ENCODE results near the gene NRM.

Gene NRM, protein sequence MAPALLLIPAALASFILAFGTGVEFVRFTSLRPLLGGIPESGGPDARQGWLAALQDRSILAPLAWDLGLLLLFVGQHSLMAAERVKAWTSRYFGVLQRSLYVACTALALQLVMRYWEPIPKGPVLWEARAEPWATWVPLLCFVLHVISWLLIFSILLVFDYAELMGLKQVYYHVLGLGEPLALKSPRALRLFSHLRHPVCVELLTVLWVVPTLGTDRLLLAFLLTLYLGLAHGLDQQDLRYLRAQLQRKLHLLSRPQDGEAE

DNA sequence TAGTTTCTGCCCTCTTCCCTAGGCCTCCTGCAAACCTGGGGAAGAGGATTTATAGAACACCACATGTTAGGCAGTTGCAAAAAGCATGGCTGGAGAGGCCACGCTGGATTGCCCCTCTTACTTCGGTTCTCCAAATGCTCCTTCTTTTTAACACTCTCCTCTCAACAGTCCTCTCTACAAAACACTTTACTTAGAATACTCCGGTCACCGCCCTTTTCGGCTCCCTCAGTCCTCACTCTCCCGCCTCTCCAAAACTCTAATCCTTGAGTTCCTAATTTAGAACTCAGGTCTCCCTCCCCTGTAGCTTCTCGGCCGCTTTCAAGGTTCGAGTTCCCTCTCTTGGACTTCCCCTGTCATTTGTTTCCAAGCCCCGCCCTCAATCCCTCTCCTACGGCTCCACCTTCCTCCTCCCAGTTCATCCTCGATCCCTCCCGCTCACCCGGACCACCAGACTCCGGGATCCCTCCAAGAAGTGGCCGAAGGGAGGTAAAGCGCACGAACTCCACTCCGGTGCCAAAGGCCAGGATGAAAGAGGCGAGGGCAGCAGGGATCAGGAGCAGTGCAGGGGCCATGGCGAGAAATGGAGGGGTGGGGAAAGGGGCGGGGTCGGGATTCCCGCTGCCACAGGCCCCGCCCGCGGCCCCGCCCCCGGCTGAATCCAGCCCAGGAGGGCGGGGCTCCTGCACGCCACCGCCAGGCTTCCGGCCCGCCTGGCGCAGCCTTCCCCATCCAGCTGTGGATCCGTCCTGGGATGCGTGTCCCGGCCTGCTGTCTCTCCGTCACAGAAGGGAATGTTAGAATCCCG lies at the start of gene NRM:
Gene NRM, minus strand, starts transcription at position 582 of the 805 bp plus-strand sequence. Its CDS starts 10 bp downstream, at position 572.
- no peaks in the 10 kb centered on the region for H3K9me3 ChIP-seq (ENCODE audit: control insufficient read depth, insufficient read depth, low read depth, low read length)
- peaks cover 17% of the 10 kb centered on the region for H3K4me1 ChIP-seq (ENCODE audit: control insufficient read depth, insufficient read depth, low read length)
- CTCF ChIA-PET, result interaction anchor here (0.6 to 5.4 kb wide), 11 partner anchors 10 to 139 kb away, joined by 3 to 45 read pairs (median 5); partner anchors contain the start of genes DHX16 and MDC1
- H3K27ac ChIP-seq (ENCODE audit: extremely low read depth, low read depth, low read length), result peak within 1 kb of the TSS; percentile 93
- H3K4me3 ChIP-seq (ENCODE audit: low read depth, low read length), result peak within 1 kb of the TSS; percentile 90
- H3K36me3 ChIP-seq (ENCODE audit: control insufficient read depth in 2 of 2, insufficient read depth in 1 of 2, low read length in 2 of 2), result peaks cover 0 to 6% of the 10 kb centered on the region in 2 experiments; a peak in 2 of 3 replicates
- POLR2A ChIA-PET, result interaction anchor here (0.6 to 14.5 kb wide), 13 partner anchors 9 to 217 kb away, joined by 3 to 235 read pairs (median 6); partner anchors contain the start of genes FLOT1, GTF2H4, MDC1 and TUBB
- peak; percentile 77 for TF ChIP-seq ZNF660 (tag by site-specific recombination; IDR thresholded peaks at IDR 0.05)
- TF ChIP-seq ZNF354C (tag by site-specific recombination; IDR thresholded peaks at IDR 0.05; ENCODE audit: borderline replicate concordance, low read depth), result no peak
- TF ChIP-seq ZNF629 (tag by site-specific recombination; IDR thresholded peaks at IDR 0.05), result peak; percentile 16; the same call in 1 of the 2 replicates
- TF ChIP-seq ZNF658 (tag by site-specific recombination; IDR thresholded peaks at IDR 0.05), result no peak
- TF ChIP-seq, protein P1, sequence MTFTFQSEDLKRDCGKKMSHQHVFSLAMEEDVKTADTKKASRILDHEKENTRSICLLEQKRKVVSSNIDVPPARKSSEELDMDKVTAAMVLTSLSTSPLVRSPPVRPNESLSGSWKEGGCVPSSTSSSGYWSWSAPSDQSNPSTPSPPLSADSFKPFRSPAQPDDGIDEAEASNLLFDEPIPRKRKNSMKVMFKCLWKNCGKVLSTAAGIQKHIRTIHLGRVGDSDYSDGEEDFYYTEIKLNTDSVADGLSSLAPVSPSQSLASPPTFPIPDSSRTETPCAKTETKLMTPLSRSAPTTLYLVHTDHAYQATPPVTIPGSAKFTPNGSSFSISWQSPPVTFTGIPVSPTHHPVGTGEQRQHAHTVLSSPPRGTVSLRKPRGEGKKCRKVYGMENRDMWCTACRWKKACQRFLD (tag by site-specific recombination; IDR thresholded peaks at IDR 0.05), result no peak
- no peak for TF ChIP-seq ZNF707 (tag by site-specific recombination; IDR thresholded peaks at IDR 0.05)
- no peak for TF ChIP-seq ZNF202 (tag by site-specific recombination; IDR thresholded peaks at IDR 0.05; ENCODE audit: borderline replicate concordance)
- TF ChIP-seq ZNF19 (tag by site-specific recombination; IDR thresholded peaks at IDR 0.05; ENCODE audit: low read depth), result no peak
- peak; percentile 53 for TF ChIP-seq ZIC2 (tag by site-specific recombination; IDR thresholded peaks at IDR 0.05)
- TF ChIP-seq YY1 (tag by site-specific recombination; IDR thresholded peaks at IDR 0.05), result 0 out of 2 replicates have a peak, but pooled peaks have one; percentile 28
- TF ChIP-seq ZNF335 (tag by site-specific recombination; conservative IDR thresholded peaks at IDR 0.05), result peak; percentile 76
- no peak for TF ChIP-seq ZNF311 (tag by site-specific recombination; IDR thresholded peaks at IDR 0.05; ENCODE audit: borderline replicate concordance)
- no peak for TF ChIP-seq SALL2 (tag by site-specific recombination; IDR thresholded peaks at IDR 0.05; ENCODE audit: borderline replicate concordance)
- no peak for TF ChIP-seq BCL11B (tag by site-specific recombination; IDR thresholded peaks at IDR 0.05; ENCODE audit: low read depth)
- peak; percentile 50 for TF ChIP-seq GLIS1 (tag by site-specific recombination; IDR thresholded peaks at IDR 0.05)
- TF ChIP-seq MZF1 (tag by site-specific recombination; IDR thresholded peaks at IDR 0.05; ENCODE audit: borderline replicate concordance), result peak; percentile 23; the same call in 1 of the 2 replicates
- no peak for TF ChIP-seq ZNF76 (tag by site-specific recombination; IDR thresholded peaks at IDR 0.05; ENCODE audit: borderline replicate concordance, low read depth)
- TF ChIP-seq, protein P2, sequence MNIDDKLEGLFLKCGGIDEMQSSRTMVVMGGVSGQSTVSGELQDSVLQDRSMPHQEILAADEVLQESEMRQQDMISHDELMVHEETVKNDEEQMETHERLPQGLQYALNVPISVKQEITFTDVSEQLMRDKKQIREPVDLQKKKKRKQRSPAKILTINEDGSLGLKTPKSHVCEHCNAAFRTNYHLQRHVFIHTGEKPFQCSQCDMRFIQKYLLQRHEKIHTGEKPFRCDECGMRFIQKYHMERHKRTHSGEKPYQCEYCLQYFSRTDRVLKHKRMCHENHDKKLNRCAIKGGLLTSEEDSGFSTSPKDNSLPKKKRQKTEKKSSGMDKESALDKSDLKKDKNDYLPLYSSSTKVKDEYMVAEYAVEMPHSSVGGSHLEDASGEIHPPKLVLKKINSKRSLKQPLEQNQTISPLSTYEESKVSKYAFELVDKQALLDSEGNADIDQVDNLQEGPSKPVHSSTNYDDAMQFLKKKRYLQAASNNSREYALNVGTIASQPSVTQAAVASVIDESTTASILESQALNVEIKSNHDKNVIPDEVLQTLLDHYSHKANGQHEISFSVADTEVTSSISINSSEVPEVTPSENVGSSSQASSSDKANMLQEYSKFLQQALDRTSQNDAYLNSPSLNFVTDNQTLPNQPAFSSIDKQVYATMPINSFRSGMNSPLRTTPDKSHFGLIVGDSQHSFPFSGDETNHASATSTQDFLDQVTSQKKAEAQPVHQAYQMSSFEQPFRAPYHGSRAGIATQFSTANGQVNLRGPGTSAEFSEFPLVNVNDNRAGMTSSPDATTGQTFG (tag by site-specific recombination; IDR thresholded peaks at IDR 0.05; ENCODE audit: borderline replicate concordance), result no peak
- TF ChIP-seq ZNF366 (tag by site-specific recombination; conservative IDR thresholded peaks at IDR 0.05), result peak; percentile 96
- TF ChIP-seq ZNF391 (tag by site-specific recombination; IDR thresholded peaks at IDR 0.05; ENCODE audit: borderline replicate concordance, low read depth), result no peak
- TF ChIP-seq ZBTB17 (tag by site-specific recombination; IDR thresholded peaks at IDR 0.05), result peak; percentile 90
- TF ChIP-seq ZNF394 (tag by site-specific recombination; IDR thresholded peaks at IDR 0.05; ENCODE audit: borderline replicate concordance), result no peak; the same call in 1 of the 2 replicates
- no peak for TF ChIP-seq ZNF843 (tag by site-specific recombination; IDR thresholded peaks at IDR 0.05)
- TF ChIP-seq, protein P3, sequence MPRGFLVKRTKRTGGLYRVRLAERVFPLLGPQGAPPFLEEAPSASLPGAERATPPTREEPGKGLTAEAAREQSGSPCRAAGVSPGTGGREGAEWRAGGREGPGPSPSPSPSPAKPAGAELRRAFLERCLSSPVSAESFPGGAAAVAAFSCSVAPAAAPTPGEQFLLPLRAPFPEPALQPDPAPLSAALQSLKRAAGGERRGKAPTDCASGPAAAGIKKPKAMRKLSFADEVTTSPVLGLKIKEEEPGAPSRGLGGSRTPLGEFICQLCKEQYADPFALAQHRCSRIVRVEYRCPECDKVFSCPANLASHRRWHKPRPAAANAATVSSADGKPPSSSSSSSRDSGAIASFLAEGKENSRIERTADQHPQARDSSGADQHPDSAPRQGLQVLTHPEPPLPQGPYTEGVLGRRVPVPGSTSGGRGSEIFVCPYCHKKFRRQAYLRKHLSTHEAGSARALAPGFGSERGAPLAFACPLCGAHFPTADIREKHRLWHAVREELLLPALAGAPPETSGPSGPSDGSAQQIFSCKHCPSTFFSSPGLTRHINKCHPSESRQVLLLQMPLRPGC (tag by site-specific recombination; IDR thresholded peaks at IDR 0.05), result no peak
- TF ChIP-seq, protein P4, sequence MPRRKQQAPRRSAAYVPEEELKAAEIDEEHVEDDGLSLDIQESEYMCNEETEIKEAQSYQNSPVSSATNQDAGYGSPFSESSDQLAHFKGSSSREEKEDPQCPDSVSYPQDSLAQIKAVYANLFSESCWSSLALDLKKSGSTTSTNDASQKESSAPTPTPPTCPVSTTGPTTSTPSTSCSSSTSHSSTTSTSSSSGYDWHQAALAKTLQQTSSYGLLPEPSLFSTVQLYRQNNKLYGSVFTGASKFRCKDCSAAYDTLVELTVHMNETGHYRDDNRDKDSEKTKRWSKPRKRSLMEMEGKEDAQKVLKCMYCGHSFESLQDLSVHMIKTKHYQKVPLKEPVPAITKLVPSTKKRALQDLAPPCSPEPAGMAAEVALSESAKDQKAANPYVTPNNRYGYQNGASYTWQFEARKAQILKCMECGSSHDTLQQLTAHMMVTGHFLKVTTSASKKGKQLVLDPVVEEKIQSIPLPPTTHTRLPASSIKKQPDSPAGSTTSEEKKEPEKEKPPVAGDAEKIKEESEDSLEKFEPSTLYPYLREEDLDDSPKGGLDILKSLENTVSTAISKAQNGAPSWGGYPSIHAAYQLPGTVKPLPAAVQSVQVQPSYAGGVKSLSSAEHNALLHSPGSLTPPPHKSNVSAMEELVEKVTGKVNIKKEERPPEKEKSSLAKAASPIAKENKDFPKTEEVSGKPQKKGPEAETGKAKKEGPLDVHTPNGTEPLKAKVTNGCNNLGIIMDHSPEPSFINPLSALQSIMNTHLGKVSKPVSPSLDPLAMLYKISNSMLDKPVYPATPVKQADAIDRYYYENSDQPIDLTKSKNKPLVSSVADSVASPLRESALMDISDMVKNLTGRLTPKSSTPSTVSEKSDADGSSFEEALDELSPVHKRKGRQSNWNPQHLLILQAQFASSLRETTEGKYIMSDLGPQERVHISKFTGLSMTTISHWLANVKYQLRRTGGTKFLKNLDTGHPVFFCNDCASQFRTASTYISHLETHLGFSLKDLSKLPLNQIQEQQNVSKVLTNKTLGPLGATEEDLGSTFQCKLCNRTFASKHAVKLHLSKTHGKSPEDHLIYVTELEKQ (tag by site-specific recombination; IDR thresholded peaks at IDR 0.05; ENCODE audit: borderline replicate concordance), result no peak
- TF ChIP-seq ZNF473 (tag by site-specific recombination; IDR thresholded peaks at IDR 0.05), result no peak
